Panc1 (cell line): ENCODE results near the gene NKPD1.

Experiments
- POLR2AphosphoS5 ChIP-seq: IDR thresholded peaks from 2 replicates; pipeline ENCODE4 v1.6.1; 2012; ENCODE audit warnings: mild to moderate bottlenecking, low read depth, low read length, moderate library complexity
- SIN3A ChIP-seq: IDR thresholded peaks from 2 replicates; pipeline ENCODE4 v1.6.1; 2012; ENCODE audit warnings: low read depth, mild to moderate bottlenecking, low read length, moderate library complexity, borderline replicate concordance; ENCODE audit not compliant: insufficient read depth
- TCF7L2 ChIP-seq: IDR thresholded peaks from 2 replicates; pipeline ENCODE4 v1.6.1; 2011; ENCODE audit warnings: mild to moderate bottlenecking, low read depth, low read length, inconsistent platforms
- TF ChIP-seq, protein P1 (sequence below): fragments of 450-650 bp; IDR thresholded peaks from 2 replicates; pipeline ENCODE4 v1.5.1; 2017; ENCODE audit warnings: mild to moderate bottlenecking
- TF ChIP-seq, protein P2 (sequence below), 2 experiments: IDR thresholded peaks; 2 replicates each; pipeline ENCODE4 v1.6.1; 2011 to 2012; ENCODE audit warnings: low read depth in 2 of 2, control low read depth in 1 of 2, low read length in 1 of 2, mild to moderate bottlenecking in 1 of 2, moderate library complexity in 1 of 2; ENCODE audit not compliant: insufficient read depth in 1 of 2

DNA sequence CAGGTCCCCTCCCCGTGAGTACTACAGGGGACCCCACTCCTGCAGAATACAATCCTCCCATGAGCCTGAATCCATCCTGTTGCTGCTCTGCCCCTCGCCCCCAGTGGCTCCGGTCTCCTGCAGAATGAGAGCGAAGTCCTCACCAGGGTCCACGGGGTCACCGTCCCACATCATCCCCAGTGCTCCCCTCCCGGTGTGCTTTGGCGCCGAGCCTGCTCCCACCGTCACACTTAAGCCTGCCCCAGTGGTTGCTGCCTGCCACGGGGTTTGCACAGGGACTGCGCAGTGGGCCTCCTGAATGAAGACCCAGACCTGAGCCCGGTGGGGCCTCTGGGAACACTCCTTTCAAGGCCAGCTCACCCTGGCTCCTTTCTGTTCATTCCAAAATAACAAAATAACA, 30.5 kb downstream of the NKPD1 start:
- TF ChIP-seq, protein P1, sequence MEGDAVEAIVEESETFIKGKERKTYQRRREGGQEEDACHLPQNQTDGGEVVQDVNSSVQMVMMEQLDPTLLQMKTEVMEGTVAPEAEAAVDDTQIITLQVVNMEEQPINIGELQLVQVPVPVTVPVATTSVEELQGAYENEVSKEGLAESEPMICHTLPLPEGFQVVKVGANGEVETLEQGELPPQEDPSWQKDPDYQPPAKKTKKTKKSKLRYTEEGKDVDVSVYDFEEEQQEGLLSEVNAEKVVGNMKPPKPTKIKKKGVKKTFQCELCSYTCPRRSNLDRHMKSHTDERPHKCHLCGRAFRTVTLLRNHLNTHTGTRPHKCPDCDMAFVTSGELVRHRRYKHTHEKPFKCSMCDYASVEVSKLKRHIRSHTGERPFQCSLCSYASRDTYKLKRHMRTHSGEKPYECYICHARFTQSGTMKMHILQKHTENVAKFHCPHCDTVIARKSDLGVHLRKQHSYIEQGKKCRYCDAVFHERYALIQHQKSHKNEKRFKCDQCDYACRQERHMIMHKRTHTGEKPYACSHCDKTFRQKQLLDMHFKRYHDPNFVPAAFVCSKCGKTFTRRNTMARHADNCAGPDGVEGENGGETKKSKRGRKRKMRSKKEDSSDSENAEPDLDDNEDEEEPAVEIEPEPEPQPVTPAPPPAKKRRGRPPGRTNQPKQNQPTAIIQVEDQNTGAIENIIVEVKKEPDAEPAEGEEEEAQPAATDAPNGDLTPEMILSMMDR, result no peak
- TF ChIP-seq TCF7L2 (no peak), SIN3A (no peak), POLR2AphosphoS5 (no peak)
- TF ChIP-seq, protein P2, sequence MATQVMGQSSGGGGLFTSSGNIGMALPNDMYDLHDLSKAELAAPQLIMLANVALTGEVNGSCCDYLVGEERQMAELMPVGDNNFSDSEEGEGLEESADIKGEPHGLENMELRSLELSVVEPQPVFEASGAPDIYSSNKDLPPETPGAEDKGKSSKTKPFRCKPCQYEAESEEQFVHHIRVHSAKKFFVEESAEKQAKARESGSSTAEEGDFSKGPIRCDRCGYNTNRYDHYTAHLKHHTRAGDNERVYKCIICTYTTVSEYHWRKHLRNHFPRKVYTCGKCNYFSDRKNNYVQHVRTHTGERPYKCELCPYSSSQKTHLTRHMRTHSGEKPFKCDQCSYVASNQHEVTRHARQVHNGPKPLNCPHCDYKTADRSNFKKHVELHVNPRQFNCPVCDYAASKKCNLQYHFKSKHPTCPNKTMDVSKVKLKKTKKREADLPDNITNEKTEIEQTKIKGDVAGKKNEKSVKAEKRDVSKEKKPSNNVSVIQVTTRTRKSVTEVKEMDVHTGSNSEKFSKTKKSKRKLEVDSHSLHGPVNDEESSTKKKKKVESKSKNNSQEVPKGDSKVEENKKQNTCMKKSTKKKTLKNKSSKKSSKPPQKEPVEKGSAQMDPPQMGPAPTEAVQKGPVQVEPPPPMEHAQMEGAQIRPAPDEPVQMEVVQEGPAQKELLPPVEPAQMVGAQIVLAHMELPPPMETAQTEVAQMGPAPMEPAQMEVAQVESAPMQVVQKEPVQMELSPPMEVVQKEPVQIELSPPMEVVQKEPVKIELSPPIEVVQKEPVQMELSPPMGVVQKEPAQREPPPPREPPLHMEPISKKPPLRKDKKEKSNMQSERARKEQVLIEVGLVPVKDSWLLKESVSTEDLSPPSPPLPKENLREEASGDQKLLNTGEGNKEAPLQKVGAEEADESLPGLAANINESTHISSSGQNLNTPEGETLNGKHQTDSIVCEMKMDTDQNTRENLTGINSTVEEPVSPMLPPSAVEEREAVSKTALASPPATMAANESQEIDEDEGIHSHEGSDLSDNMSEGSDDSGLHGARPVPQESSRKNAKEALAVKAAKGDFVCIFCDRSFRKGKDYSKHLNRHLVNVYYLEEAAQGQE (IDR thresholded peaks at IDR 0.05; ENCODE audit: insufficient read depth in 1 of 2, low read depth in 2 of 2, low read length in 1 of 2), result no peak
